ENCODE measurements around the gene SORCS2.

DNA sequence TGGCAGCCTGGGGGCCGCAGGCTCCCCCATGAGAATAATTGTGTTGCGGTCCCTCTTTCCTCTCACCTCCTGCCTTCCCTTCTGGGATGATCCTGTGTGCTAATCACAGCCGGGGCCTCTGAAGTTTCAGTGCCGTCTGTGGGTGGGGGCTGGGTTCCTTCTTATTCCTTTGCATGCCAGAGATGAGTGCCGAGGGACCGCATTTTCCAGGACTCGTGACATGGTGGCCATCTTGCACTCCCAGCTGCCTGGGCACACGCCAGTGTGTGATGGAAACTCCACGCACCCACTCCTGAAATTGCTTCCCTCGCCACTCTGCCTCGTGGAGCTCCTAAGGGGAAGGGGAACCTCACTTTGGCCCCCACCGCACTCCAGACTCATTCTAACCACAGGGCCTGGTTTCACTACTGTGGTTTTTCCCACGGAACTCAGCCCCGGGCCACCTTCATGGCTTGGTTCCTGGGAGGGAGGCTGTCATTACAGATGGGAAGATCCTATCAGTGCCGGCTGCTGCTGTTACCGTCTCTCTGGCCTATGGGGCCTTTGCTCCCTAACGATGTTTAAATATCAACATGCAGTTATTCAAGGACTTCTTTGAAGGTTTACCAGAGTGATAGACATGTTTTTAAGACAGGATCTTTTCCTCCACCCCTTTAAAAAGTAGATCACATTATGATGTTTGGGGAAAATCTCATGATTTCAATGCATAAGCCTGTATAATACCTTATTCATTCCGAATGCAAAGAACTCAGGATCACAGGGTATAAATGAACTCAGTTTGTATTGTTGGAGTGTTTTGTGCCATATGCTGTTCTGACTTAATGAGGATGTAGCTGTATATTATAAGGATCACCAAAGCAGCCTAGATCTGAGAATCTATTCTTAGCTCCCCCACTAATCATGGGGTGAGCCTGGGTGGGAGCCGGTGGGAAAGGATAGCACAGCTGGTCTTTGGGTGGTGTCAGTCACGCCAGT lies 89.6 kb downstream of the SORCS2 start:
- no peak for TF ChIP-seq CTCF (IDR thresholded peaks at IDR 0.05)
- no peak for TF ChIP-seq POLR2A (IDR thresholded peaks at IDR 0.05)
- no peak for TF ChIP-seq POLR2AphosphoS5 (IDR thresholded peaks at IDR 0.05)
- TF ChIP-seq EP300 (IDR thresholded peaks at IDR 0.05; ENCODE audit: low read depth), result no peak
